NT2/D1 (cell line): ENCODE data around the gene CELF2.

Experiments used
- YY1 ChIP-seq: IDR thresholded peaks from 2 replicates; pipeline ENCODE4 v1.6.1; 2011; ENCODE audit not compliant: insufficient read length, insufficient read depth
- ZNF274 ChIP-seq: IDR thresholded peaks from 2 replicates; pipeline ENCODE4 v1.6.1; 2011; ENCODE audit warnings: mild to moderate bottlenecking, low read depth, low read length

DNA sequence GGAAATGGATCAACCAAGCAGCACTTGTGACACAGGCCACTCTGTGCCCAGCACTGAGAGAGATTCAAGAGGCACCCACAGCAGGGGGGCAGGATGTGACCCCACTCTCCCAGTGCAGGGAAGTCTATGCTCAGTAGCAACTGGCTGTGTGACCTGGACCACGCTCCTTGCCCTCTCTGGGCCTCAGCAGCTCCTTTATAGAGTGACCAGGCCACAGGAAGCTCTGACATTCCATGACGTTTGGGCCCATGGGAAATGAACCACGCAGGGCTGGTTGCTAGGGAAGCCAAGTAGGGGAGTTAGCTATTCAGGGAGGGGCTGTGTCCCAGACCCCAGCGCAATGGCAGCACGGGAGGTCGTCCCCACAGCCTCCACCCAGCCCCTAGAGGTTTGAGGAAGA lies 361.2 kb downstream of the CELF2 start:
- TF ChIP-seq YY1, result no peak
- no peak for TF ChIP-seq ZNF274
